ENCODE results near the gene OR13C2. TPM values are rescaled to one million over a fixed set of nuclear protein-coding genes. Genes with fewer than 3 reads are reported as not detected.

OR13C2 gene
- not detected in 5 replicates for total RNA-seq (2022; extraction: Qiagen RNA extraction)

GRCh38 chr9:104605527-104605926 lies at the start of gene OR13C2:
Gene OR13C2 (minus strand): TSS chr9:104605627. CDS start chr9:104605627, 0 bp downstream.

GRCh38 chr9:104618104-104618503 lies 12.7 kb upstream of the OR13C2 start, which contains the start of gene OR13C9:
Gene OR13C9 (minus strand): TSS chr9:104618204. CDS start chr9:104618204, 0 bp downstream.

GRCh38 chr9:104599313-104599712 lies 6.1 kb downstream of the OR13C2 start, which contains the start of gene OR13C5:
Gene OR13C5 (minus strand): TSS chr9:104599413. CDS start chr9:104599413, 0 bp downstream.

GRCh38 chr9:104568868-104569267 lies 36.6 kb downstream of the OR13C2 start, which contains the start of gene OR13C8:
Gene OR13C8 (plus strand): TSS chr9:104569168. CDS start chr9:104569168, 0 bp downstream.

Other genes with a start within 250 kb of the OR13C2 start
- gene OR13F1, start 101.4 kb downstream of the OR13C2 start, total RNA-seq (2022; extraction: Qiagen RNA extraction): not detected in 5 replicates
- not detected in 5 replicates for gene OR13C4, start 78.4 kb downstream of the OR13C2 start, total RNA-seq (2022; extraction: Qiagen RNA extraction)
- gene OR13C3, start 68.8 kb downstream of the OR13C2 start, total RNA-seq (2022; extraction: Qiagen RNA extraction): not detected in 5 replicates
- gene OR13C8, start 36.5 kb downstream of the OR13C2 start, total RNA-seq (2022; extraction: Qiagen RNA extraction): not detected in 5 replicates
- gene OR13C5, start 6.2 kb downstream of the OR13C2 start, total RNA-seq (2022; extraction: Qiagen RNA extraction): not detected in 5 replicates
- not detected in 5 replicates for gene OR13C9, start 12.6 kb upstream of the OR13C2 start, total RNA-seq (2022; extraction: Qiagen RNA extraction)
- gene OR13D1, start 88.9 kb upstream of the OR13C2 start, total RNA-seq (2022; extraction: Qiagen RNA extraction): not detected in 5 replicates
- 11.3 to 15.5 TPM (median 13.9 TPM) in 5 replicates for gene NIPSNAP3A, start 142.1 kb upstream of the OR13C2 start, total RNA-seq (2022; extraction: Qiagen RNA extraction)
- gene NIPSNAP3B, start 158.5 kb upstream of the OR13C2 start, total RNA-seq (2022; extraction: Qiagen RNA extraction): 0.37 to 0.52 TPM (median 0.40 TPM) in 5 replicates